ENCODE measurements around the gene ZC3HAV1.
"Not testable (repeated sequence)": the region's sequence is repeated elsewhere in the genome, so short reads cannot be mapped to it uniquely, and the experiment has no call there.

The ZC3HAV1 gene

GRCh38 chr7:139111811-139112301 lies 2.3 kb upstream of the ZC3HAV1 start:
- no peak for DNase-seq

- no peak for DNase-seq
Observed at GRCh38 chr7:139111147-139111546, 1.6 kb upstream of the ZC3HAV1 start.

DNA sequence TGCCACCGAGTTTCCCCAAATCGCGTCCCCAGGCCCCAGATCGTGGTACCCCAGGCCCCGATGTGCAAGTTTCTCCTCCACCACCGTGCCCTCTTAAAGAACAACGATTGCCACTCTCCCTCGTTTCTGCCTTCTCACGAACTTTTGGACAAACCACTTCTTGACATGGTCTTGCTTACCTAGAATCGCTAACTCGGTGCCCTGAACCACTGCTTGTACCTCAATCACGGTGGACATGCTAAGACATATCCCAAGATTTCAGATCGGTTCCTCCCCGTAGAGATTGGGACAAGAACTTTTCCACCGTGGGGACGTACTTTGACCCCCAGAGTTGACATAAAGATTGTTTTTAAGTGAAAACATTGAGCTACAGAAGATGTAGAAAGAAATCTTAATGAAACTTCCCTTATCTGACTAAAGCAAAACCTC lies 477 bp upstream of the ZC3HAV1 start:
- no peak for DNase-seq

DNA sequence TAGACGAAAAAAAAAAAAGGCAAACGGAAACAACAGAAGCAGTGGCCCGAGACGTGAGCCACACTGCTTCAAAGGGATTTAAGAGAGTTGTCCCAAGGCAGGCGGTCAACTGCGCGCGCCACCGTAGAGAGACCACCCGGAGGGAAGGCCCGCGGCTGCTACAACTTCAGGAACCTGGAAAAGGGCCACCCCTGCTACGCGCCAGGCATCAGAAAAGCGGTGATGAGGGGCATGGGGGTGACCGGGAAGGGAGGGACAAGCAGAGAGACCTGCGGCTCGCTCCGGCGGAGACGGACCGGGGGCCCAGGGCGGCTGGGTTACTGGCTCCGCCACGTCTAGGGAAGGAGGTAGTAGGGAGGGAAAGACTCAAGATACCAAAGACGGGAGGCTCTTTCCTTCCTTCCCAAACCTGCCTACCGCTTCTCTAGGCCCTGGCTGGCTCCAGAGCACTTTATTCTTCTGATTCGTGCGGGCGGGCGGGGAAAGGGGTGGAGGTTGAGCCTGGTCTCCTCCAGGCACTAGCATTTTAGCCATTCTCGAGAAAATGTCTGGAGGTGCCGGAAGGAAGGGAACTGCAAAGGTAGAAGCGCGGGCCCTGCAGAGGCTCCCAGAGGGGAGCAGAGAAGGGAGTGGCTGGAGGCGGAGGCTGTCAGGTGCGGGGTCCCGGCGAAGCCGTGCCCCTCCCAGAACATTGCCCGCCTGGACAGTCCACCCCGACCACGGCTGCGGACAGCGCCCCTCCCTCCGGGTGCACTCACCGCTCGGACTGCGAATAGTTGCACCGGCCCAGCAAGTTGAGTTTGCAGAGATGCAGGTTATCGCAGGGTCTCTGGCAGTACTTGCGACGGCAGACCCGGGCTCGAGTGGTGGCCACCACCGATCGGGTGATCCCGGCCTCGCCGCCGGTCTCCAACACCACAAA lies 993 bp downstream of the ZC3HAV1 start:
- peak; percentile 65 for DNase-seq

DNA sequence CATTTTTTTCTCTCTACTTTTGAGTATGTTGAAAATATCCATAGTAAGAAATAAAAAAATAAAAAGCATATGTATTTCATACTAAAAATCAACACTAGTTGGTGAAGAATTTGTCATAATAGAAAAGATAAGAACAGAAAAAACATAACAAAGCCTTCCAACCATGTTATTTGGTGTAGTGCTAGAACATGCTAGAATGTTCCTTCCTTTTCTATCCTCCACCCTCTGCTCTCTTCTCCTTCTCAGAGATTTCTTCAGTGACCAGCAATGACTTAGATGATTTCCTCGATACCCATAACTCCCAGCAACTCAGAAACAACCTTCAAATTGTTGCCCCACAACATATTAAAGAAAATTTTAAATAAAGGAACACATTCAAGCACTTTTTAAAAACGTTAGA lies 2.6 kb downstream of the ZC3HAV1 start:
- DNase-seq: no peak

DNA sequence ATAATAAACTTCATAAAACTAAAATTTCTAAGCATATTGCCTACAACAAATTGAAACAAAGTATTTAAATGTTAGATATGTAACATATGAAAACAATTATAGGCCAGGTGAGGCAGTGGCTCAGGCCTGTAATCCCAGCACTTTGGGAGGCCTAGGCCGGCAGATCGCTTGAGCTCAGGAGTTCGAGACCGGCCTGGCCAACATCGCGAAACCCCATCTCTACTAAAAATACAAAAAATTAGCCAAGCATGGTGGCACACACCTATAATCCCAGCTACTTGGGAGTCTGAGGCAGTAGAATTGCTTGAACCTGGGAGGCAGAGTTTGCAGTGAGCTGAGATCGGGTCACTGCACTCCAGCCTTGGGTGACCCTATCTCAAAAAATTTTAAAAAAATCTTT lies 3.3 kb downstream of the ZC3HAV1 start:
- not testable (repeated sequence) for DNase-seq

DNA sequence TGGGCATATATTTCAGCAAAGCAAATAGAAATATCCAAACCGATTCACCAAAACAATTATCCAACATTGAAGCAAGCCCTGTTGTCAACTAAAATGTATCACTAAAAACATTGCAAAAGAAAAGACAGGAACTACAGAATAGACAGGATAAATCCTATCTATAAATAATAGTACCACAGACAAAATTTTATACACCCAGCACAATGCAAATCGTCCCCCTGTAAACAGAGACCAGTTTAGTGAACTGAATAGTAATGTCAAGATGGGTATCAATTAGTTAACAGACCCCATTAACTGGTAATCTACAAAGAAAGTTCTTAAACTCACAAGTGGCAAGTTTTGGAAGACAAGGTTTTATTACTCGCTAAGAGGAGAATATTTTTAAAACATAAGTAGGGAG lies 4.0 kb downstream of the ZC3HAV1 start:
- no peak for DNase-seq

GRCh38 chr7:139104091-139104450 lies 5.4 kb downstream of the ZC3HAV1 start:
- no peak for DNase-seq

DNA sequence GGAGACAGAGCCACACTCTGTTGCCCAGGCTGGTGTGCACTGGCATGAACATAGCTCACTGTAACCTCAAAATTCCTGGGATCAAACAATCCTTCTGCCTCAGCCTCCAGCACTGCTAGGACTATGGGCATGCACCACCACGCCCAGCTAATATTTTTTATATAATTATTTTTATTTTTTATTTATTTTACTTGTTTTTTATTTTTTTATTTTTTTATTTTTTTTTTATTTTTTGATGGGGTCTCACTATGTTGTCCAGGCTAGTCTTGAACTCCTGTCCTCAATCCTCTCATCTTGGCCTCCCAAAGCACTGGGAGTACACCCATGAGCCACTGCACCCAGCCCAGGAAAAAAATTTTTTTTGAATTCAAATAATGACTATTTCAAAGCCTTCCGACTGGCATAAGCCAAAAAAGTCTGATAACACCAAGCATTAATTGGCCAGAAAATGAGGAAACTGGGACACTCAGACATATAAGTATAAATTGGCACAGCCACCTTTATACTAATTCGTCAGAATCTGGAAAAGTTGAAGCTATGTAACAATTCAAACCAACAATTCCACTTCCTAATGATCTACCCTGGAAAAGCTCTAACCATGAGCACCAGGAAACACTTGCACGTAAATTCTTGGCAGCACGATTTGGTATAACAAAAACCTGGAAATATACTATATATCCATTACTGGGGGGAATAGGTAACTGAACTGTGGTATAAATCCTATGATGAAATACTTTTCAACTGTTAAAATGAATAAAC lies 6.3 kb downstream of the ZC3HAV1 start:
- no peak for DNase-seq

DNA sequence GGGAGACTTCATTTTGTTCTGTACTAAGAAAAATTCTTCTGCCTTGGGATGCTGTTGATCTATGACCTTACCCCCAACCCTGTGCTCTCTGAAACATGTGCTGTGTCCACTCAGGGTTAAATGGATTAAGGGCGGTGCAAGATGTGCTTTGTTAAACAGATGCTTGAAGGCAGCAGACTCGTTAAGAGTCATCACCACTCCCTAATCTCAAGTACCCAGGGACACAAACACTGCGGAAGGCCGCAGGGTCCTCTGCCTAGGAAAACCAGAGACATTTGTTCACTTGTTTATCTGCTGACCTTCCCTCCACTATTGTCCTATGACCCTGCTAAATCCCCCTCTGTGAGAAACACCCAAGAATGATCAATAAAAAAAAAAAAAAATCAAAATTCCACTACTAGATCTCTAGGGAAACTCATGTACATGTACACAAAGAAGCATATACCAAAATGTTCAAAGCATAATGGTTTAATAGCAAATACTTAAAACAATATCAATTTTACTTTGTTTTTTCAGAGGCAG lies 7.8 kb downstream of the ZC3HAV1 start:
- DNase-seq: not testable (repeated sequence)

GRCh38 chr7:139099172-139099947 lies 10.2 kb downstream of the ZC3HAV1 start:
- no peak for DNase-seq

DNA sequence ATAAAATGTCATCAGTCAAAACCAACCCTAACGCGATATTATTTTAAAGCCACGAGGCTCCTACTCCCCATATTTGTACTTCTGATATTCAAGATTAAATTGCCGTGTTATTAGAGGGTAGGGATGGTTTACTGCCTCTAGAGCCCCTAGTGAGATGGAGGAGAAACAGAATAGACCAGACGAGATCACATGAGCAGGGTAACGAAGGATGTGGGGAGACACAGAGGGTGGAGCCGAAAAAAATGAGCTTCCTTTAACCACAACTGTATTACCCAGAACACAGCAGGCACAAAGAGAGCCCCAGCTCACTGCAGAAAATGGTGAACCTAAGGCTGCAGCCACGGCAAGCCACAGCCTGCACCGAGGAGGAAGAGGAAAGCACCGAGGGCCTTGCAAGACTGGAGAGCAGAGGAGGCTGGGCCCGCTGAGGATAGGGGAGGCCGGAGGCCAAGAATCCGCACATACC lies 14.3 kb downstream of the ZC3HAV1 start:
- no peak for DNase-seq

- no peak for DNase-seq
Observed at GRCh38 chr7:139094596-139094995, 14.9 kb downstream of the ZC3HAV1 start.

- DNase-seq: no peak
Observed at GRCh38 chr7:139094030-139094429, 15.5 kb downstream of the ZC3HAV1 start.

DNA sequence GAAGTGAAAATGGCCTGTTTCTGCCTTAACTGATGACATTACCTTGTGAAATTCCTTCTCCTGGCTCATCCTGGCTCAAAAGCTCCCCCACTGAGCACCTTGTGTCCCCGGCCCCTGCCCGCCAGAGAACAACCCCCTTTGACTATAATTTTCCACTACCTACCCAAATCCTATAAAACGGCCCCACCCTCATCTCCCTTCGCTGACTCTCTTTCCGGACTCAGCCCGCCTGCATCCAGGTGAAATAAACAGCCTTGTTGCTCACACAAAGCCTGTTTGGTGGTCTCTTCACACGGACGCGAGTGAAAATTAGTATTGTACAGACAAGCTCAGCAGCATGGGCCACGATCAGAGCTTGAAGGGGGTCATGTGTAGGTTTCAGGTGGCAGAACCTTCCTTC lies 16.0 kb downstream of the ZC3HAV1 start:
- DNase-seq: not testable (repeated sequence)

GRCh38 chr7:139092090-139092796 lies 17.3 kb downstream of the ZC3HAV1 start:
- DNase-seq: no peak

GRCh38 chr7:139091677-139091996 lies 17.9 kb downstream of the ZC3HAV1 start:
- DNase-seq: no peak

DNA sequence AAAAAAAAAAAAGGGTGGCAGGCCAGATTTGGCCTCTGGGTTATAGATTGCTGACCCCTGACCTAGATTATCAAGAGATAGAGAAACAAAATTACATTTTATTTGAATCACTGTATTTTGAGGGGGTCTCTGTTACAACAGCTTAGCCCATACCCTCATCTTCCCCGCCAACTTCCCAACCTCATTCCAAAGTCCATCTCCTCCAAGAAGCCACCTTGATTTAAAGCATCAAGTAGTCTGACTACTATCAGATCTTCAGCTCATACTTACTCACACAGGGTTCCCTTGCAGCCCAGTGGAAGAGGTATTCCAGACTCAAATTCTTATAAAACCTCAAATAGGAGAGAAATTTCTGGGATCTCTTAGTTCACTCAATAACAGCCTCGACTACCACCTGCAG lies 20.4 kb downstream of the ZC3HAV1 start:
- DNase-seq: no peak

GRCh38 chr7:139088268-139088667 lies 21.3 kb downstream of the ZC3HAV1 start:
- no peak for DNase-seq

- DNase-seq: no peak
Observed at GRCh38 chr7:139087212-139087611, 22.3 kb downstream of the ZC3HAV1 start.

DNA sequence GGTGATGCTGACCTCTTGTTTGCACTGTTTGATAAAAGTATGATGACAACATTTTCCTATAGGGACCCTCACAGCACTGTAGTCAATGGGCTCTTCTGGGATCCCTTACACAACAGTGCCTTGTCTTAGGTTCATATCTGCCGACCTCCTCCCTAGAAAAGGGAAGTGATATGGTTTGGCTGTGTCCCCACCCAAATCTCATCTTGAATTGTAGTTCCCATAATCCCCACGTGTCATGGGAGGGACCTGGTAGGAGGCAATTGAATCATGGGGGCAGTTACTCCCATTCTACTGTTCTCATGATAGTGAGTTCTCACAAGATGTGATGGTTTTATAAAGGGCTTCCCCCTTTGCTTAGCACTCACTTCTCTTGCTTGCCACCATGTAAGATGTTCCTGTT lies 23.1 kb downstream of the ZC3HAV1 start:
- no peak for DNase-seq

GRCh38 chr7:139084709-139085108 lies 24.8 kb downstream of the ZC3HAV1 start:
- no peak for DNase-seq

Data from NCI-H1092 treated with DMSO at 0.1 percent for 48 hours (cell line).